Epithelial cell of proximal tubule (primary cell): Measurements from ENCODE around the gene GALNT18. TPM values are rescaled to one million over a fixed set of nuclear protein-coding genes. Genes with fewer than 3 reads are reported as not detected.

Experiments
- DNase-seq: peaks from one replicate; pipeline ENCODE4 v3.0.0-alpha.2; 2011; ENCODE audit warnings: low read depth
- H3K4me3 ChIP-seq: 2 replicates; pipeline ENCODE4 v1.5.1; 2011; ENCODE audit warnings: low read depth, mild to moderate bottlenecking, low read length
- total RNA-seq: library from RNA; depleted of rRNA; stranded (reverse); fragments of >200 nt; gene quantifications from 2 replicates; pipeline ENCODE4 v1.2.3, GENCODE V29; 2015
- TF ChIP-seq, protein P1 (sequence below): conservative IDR thresholded peaks from 2 replicates; pipeline ENCODE4 v1.5.1; 2012; ENCODE audit warnings: low read depth, mild to moderate bottlenecking, low read length

The GALNT18 gene
- total RNA-seq, 1 donor from 2014 or later = 7.8 TPM

DNA sequence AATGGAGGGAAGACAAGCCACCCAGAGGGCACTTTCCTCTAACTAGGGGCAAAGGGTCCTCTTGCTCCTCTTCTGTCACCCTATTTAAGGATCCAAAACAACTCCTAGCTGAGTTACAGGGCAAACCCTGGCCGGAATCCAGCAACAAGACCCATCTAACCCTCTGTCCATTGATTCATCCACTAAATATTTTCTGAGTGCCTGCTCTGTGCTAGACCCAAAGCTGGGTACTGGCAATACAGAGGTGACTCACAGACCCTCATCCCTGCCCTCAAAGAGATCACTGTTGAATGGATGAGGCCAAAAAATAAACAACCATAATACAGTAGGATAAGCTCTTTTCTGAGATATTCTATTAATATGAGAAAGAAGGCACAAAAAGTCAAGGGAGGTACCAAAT is 4.3 kb upstream of the GALNT18 start:
- TF ChIP-seq, protein P1, sequence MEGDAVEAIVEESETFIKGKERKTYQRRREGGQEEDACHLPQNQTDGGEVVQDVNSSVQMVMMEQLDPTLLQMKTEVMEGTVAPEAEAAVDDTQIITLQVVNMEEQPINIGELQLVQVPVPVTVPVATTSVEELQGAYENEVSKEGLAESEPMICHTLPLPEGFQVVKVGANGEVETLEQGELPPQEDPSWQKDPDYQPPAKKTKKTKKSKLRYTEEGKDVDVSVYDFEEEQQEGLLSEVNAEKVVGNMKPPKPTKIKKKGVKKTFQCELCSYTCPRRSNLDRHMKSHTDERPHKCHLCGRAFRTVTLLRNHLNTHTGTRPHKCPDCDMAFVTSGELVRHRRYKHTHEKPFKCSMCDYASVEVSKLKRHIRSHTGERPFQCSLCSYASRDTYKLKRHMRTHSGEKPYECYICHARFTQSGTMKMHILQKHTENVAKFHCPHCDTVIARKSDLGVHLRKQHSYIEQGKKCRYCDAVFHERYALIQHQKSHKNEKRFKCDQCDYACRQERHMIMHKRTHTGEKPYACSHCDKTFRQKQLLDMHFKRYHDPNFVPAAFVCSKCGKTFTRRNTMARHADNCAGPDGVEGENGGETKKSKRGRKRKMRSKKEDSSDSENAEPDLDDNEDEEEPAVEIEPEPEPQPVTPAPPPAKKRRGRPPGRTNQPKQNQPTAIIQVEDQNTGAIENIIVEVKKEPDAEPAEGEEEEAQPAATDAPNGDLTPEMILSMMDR = no peak
- DNase-seq = no peak
- no peak overlapping the region for H3K4me3 ChIP-seq

DNA sequence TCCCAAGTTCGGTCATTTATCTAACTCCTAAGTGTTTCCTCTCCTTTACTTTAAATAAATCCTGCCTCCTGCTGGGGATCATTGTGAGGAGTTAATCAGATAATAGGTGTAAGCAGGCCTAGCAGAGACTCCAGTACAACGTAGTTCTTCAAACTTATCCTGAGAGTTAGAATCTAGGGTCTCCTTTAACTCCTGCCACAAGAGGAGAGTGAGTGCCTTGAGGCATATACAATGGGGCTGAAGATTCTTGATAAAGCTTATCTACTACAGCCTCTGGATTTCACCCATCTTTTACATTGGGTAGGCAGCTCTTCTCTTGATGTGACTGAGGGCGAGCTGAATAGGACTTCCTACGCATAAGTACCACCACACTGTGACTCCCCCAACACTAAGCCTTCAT is 3.1 kb upstream of the GALNT18 start:
- TF ChIP-seq, protein P1 = no peak
- H3K4me3 ChIP-seq = no peak overlapping the region
- DNase-seq = no peak

DNA sequence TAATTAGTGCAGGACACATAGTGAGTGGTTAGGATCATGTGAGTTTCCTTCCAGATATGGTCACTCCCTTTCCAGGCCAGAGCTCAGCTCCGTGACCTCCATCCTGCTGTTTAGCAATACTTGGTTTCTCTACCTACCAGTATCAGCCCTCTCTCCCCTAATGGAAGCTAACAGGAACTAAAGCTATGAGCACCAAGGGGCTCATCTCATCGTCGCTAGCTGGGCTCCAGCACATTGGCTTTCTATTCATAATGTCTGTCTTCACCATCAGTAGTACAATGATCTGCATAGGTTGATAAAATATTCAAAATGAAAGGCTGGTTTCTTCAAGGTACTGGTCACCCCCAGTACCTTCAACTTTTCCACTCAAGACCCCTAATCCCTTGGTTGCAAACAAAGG is 2.4 kb upstream of the GALNT18 start:
- DNase-seq = no peak
- TF ChIP-seq, protein P1 = no peak
- no peak overlapping the region for H3K4me3 ChIP-seq

DNA sequence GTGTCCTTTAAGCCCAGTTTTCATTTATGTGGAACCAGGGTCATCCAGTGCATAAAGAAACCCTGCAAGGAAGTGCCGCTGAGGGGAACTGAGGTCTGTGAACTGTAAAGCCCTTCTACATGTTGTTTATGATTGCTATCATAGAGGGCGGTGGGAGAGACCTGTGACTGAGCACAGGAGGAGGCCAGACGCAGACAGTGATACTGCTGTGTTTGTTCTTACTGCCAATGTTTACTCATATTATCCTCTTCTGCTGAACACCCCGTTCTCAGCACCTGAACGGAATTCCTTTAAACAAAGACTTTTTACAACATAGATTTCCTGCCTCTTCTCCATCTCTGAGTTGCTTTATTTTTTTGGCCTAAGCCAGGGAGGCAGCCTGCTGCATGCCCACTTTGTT is 967 bp upstream of the GALNT18 start:
- H3K4me3 ChIP-seq = no peak overlapping the region
- DNase-seq = no peak
- TF ChIP-seq, protein P1 = no peak

DNA sequence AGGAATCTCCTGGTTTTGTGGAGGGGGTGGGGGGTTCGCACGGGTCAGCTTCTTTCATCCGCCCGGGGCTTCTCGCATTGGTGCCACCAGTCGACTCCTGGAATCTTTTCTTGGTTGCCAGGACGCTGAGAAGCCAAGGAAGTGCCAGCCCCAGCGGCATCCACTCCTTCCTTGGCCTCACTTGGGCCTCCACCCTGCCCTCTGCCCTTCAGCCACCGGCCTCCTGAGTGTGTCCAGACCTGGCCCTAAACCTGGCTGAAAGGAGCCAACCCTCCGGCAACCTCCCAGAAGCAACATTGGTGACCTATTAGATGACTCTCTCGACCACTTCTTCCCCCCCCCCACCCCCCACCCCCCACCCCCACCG is 518 bp upstream of the GALNT18 start:
- H3K4me3 ChIP-seq = peak overlapping the region; percentile 43
- DNase-seq = no peak
- TF ChIP-seq, protein P1 = no peak

DNA sequence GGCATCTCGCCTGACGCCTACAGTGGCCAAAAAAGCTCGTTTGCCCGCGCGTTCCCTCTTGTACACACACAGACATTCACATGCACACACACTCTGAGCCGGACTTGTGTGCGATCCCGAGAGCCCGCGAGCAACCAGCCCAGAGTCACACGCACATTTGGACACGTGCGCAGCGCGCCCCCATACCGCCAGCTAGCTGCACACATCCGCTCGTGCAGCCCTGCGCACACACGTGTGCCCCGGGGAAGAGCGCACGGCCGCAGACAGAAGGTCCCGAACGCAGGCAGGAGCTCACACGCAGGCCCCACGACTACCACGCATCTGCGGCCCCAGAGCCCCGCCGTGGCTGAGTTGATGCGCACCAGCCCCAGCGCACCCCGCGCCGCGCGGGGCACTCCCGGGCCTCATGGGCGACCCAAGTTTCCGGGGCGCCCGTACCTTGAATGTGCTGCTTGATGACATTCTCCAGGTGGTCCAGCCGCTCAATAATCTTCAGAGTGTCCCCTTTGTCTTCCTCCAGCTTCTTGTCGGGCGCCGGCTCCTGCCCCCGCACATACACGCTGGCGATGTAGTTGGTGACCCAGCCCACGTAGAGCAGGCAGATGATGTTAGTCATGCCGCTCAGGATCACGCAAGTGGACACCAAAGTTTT is 758 bp downstream of the GALNT18 start:
- no peak for DNase-seq
- peak overlapping the region; percentile 72 for H3K4me3 ChIP-seq
- TF ChIP-seq, protein P1 = peak; percentile 5
